GM23248 (cell line): Measurements from ENCODE around the gene PCCA. TPM values are rescaled to one million over a fixed set of nuclear protein-coding genes. Genes with fewer than 3 reads are reported as not detected.

Experiments
- DNase-seq: peaks from one replicate; pipeline ENCODE4 v3.0.0-alpha.2; 2015
- H2AFZ ChIP-seq: fragments of 200-600 bp; sonication (generic); 2 replicates; pipeline ENCODE4 v1.6.1; 2016; ENCODE audit warnings: antibody characterized with exemption
- H3F3A ChIP-seq: fragments of 200-600 bp; sonication (generic); 2 replicates; pipeline ENCODE4 v1.6.1; 2016; ENCODE audit warnings: mild to moderate bottlenecking, antibody characterized with exemption, mixed run types; ENCODE audit not compliant: insufficient read depth
- H3K27ac ChIP-seq: fragments of 200-600 bp; sonication (generic); 2 replicates; pipeline ENCODE4 v1.5.1; 2016; ENCODE audit warnings: mild to moderate bottlenecking
- H3K27me3 ChIP-seq: fragments of 200-600 bp; sonication (generic); replicated peaks from 2 replicates; pipeline ENCODE4 v1.6.1; 2016; ENCODE audit warnings: mild to moderate bottlenecking; ENCODE audit not compliant: insufficient read depth
- H3K36me3 ChIP-seq: fragments of 200-600 bp; sonication (generic); 2 replicates; pipeline ENCODE4 v1.6.1; 2016; ENCODE audit warnings: low read depth, mild to moderate bottlenecking
- H3K4me1 ChIP-seq: fragments of 200-600 bp; sonication (generic); 2 replicates; pipeline ENCODE4 v1.6.1; 2016; ENCODE audit warnings: mild to moderate bottlenecking; ENCODE audit not compliant: insufficient read depth
- H3K4me2 ChIP-seq: fragments of 200-600 bp; sonication (generic); one replicate; pipeline ENCODE4 v1.6.1; 2016; ENCODE audit warnings: mild to moderate bottlenecking; ENCODE audit not compliant: unreplicated experiment
- H3K4me3 ChIP-seq: fragments of 200-600 bp; sonication (generic); 2 replicates; pipeline ENCODE4 v1.5.1; 2016; ENCODE audit warnings: mild to moderate bottlenecking
- H3K79me2 ChIP-seq: fragments of 200-600 bp; sonication (generic); 2 replicates; pipeline ENCODE4 v1.6.1; 2016; ENCODE audit warnings: mild to moderate bottlenecking; ENCODE audit not compliant: insufficient read depth
- H3K9ac ChIP-seq: fragments of 200-600 bp; sonication (generic); 2 replicates; pipeline ENCODE4 v1.6.1; 2016; ENCODE audit warnings: mild to moderate bottlenecking
- H3K9me2 ChIP-seq: fragments of 200-600 bp; sonication (generic); 2 replicates; pipeline ENCODE4 v1.6.1; 2016; ENCODE audit warnings: mixed run types, mild to moderate bottlenecking, moderate library complexity; ENCODE audit not compliant: insufficient read depth
- H3K9me3 ChIP-seq: fragments of 200-600 bp; sonication (generic); one replicate; pipeline ENCODE4 v1.6.1; 2017; ENCODE audit warnings: low read depth
- H4K20me1 ChIP-seq: fragments of 200-600 bp; sonication (generic); 2 replicates; pipeline ENCODE4 v1.6.0; 2016; ENCODE audit not compliant: insufficient read depth
- EZH2 ChIP-seq: fragments of 200-600 bp; sonication (generic); IDR thresholded peaks from 2 replicates; pipeline ENCODE4 v1.6.1; 2018; ENCODE audit warnings: antibody characterized with exemption, mild to moderate bottlenecking; ENCODE audit not compliant: insufficient read depth, poor library complexity, severe bottlenecking
- EZH2phosphoT487 ChIP-seq: fragments of 200-600 bp; sonication (generic); IDR thresholded peaks from 2 replicates; pipeline ENCODE4 v1.6.1; 2018; ENCODE audit warnings: antibody characterized with exemption, moderate library complexity, mild to moderate bottlenecking, low read depth; ENCODE audit not compliant: insufficient read depth
- WGBS, 2 experiments: methylation state at CpG; one replicate each; pipeline ENCODE4 v1.1.6; 2015 to 2017; ENCODE audit warnings: low lambda C conversion rate in 2 of 2, low coverage in 1 of 2; ENCODE audit errors: missing lambda C conversion rate in 2 of 2; 5-methylcytosine and 5-hydroxymethylcytosine counted together
- in situ Hi-C: fragments of 300-500 bp; cut with MboI; formaldehyde crosslinking; loops from 2 replicates; pipeline ENCODE4 v1.15.0; 2020
- polyA plus RNA-seq: library from polyadenylated mRNA; unstranded; fragments of >200 nt; fragmentation: Nextera tagmentation; extraction: Ambion mirVana; gene quantifications from 2 replicates; pipeline ENCODE4 v1.2.1, GENCODE V29; 2016
- total RNA-seq: library from RNA; depleted of rRNA; stranded (reverse); fragments of >200 nt; shearing (Covaris generic); gene quantifications from 2 replicates; pipeline ENCODE4 v1.2.3, GENCODE V29; 2014

The PCCA gene
- total and polyA plus RNA-seq, 2 experiments from 2014 or later = 9.1 to 9.6 TPM

DNA sequence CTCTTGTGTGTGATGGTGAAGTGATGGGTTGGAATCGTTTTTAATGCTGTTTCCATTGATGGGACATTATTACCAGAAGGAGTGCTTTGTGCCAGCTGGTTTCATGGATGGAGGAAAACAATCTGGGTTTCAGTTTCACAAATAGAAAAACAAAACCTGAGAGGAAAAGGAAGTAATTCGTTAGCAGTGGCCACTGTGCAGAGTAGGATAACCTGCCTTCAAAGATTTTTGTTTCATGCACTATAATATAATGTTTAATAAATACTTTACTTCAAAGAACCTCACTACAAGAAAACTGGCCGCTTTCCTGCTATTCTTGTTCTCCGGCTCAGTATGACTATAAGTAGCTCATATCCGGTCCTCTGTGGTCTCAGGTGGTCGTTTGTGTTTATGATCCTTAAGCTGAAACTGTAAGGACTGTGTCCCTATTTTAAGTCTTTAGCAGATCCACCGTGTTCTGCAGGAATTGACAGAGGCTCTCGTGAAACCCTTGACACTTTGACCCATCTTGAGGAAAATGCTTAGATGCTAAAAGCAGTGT, 395.0 kb downstream of the PCCA start:
- Histone ChIP-seq H4K20me1 (no peaks in the 10 kb centered on the region), H3K4me1 (no peaks in the 10 kb centered on the region), H3K79me2 (no peaks in the 10 kb centered on the region), H2AFZ (no peak overlapping the region), H3K9me2 (no peaks in the 10 kb centered on the region), H3K27me3 (no peaks in the 10 kb centered on the region), H3K9ac (no peak overlapping the region), H3K9me3 (no peaks in the 10 kb centered on the region), H3F3A (no peaks in the 10 kb centered on the region), H3K4me2 (no peak overlapping the region), H3K4me3 (no peak overlapping the region), H3K36me3 (no peaks in the 10 kb centered on the region), H3K27ac (no peak overlapping the region)
- 60 to 67% methylated on average over 8 of the region's 8 CpGs for WGBS, 2 experiments
- DNase-seq = no peak
- no peak for TF ChIP-seq EZH2
- no peak for TF ChIP-seq EZH2phosphoT487
- in situ Hi-C loops = no loop called here

DNA sequence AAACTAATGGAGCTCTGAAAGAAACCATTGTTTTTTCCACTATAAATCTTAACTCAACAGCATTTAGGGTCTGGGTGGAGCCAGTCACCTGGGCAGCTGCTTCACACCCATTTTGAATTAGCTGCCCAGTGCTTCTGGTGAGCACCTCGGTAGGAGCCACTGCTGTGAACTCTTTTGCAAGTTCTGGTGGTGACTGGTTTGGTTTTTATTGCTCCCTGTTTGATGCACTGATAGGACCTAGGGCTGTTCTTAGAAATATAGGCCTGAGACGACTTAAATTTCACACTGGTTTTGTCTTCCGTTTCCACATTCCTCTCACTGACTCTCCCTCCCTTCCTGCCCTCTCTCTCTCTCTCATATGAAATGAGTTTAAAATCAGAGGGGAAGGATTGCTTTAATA, 395.8 kb downstream of the PCCA start:
- DNase-seq = no peak

DNA sequence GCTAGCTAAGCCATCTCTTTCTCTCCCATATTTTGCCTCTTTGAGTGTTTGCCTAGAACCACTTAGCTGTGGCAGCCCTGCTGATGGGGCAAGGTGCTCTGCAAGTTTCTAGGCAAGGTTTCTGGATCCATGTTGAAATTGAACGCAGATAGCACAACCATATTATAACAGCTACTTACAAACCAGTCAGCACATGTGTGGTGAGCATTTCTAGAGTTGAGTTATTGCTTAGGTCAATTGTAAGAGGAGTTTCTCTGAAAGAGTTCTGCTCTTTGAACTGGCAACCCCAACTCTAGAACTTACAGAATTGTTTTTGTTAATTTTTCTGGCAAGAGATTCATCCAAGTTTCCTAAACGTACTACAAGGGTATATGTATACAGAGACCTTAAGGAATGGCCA, 396.4 kb downstream of the PCCA start:
- Histone ChIP-seq H2AFZ (no peak overlapping the region), H3K79me2 (no peaks in the 10 kb centered on the region), H3K36me3 (no peaks in the 10 kb centered on the region), H3K27ac (no peak overlapping the region), H3K4me1 (no peaks in the 10 kb centered on the region), H3K9me2 (no peaks in the 10 kb centered on the region), H3K9me3 (no peaks in the 10 kb centered on the region), H3K4me2 (no peak overlapping the region), H3F3A (no peaks in the 10 kb centered on the region), H4K20me1 (no peaks in the 10 kb centered on the region), H3K9ac (no peak overlapping the region), H3K4me3 (no peak overlapping the region), H3K27me3 (no peaks in the 10 kb centered on the region)
- in situ Hi-C loops = no loop called here
- TF ChIP-seq EZH2 = no peak
- no peak for TF ChIP-seq EZH2phosphoT487
- 51 to 54% methylated on average over 2 of the region's 2 CpGs for WGBS, 2 experiments
- DNase-seq = no peak

More for the DNA sequence above, 395.8 kb downstream of the PCCA start:
- Histone ChIP-seq H3K4me1 (no peaks in the 10 kb centered on the region), H3K4me2 (no peak overlapping the region), H3K36me3 (no peaks in the 10 kb centered on the region), H3F3A (no peaks in the 10 kb centered on the region), H3K4me3 (no peak overlapping the region), H3K27me3 (no peaks in the 10 kb centered on the region), H3K79me2 (no peaks in the 10 kb centered on the region), H4K20me1 (no peaks in the 10 kb centered on the region), H3K9me2 (no peaks in the 10 kb centered on the region), H3K9ac (no peak overlapping the region), H2AFZ (no peak overlapping the region), H3K9me3 (no peaks in the 10 kb centered on the region), H3K27ac (no peak overlapping the region)
- WGBS, 2 experiments = 51 to 62% methylated on average over 3 of the region's 3 CpGs
- in situ Hi-C loops = no loop called here
- TF ChIP-seq EZH2phosphoT487 (no peak), EZH2 (no peak)

DNA sequence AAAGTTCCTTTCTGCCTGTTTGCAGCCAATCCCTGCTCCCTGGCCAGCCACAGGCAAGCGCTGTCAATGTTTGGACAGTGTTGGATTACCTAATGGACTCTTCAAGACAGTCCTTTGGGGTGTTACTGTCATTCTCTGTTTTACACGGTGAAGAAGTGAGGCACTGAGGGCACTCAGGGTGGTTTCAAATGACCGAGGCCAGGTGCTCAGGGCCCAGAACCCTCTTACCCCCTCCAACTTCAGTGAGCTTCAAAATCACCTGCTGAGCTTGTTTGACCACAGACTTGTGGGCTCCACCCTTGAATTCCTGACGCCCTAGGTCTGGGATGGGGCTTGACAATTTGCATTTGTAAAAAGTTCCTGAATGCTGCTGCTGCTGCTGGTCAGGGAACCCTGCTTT, 401.8 kb downstream of the PCCA start:
- Histone ChIP-seq H3K79me2 (no peaks in the 10 kb centered on the region), H3K4me1 (no peaks in the 10 kb centered on the region), H3F3A (no peaks in the 10 kb centered on the region), H3K9me3 (no peaks in the 10 kb centered on the region), H3K9me2 (no peaks in the 10 kb centered on the region), H3K27ac (no peak overlapping the region), H3K36me3 (no peaks in the 10 kb centered on the region), H2AFZ (no peak overlapping the region), H3K9ac (no peak overlapping the region), H4K20me1 (no peaks in the 10 kb centered on the region), H3K27me3 (no peaks in the 10 kb centered on the region), H3K4me3 (no peak overlapping the region), H3K4me2 (no peak overlapping the region)
- DNase-seq = no peak
- no peak for TF ChIP-seq EZH2phosphoT487
- no peak for TF ChIP-seq EZH2
- WGBS, 2 experiments = 70 to 73% methylated on average over 4 of the region's 4 CpGs
- in situ Hi-C loops = no loop called here

DNA sequence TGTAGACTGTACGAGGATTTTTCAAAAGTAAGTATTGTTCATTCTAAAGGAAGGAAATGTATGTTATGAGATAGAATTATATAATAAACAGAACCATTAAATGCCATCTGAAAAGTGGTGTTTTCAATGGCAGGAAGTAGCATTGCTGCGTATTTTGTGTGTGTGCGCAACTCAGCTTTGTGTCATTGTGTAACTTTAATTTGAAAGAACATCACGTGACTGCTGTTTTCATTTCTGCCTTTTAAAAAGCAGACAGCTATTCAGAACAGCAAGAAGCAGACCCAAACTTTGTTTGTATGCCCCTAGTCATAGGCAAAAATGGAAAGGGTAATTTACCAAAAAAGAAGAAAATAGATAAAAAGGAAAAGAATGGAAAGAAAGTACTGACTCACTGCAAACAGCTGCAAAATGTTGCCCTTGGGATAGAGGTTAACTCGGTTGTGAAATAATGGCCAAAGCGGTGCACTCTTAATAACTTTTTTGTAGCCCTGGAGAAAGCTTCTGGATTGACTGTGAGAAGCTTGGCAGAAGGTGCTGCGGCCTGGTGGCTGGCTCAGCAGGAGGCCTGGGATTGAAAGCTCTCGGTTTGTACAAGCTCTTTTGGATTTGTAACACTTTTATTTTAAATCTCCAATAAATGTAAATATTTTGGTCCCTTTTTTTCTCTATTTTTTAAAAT, 402.4 kb downstream of the PCCA start:
- no peaks in the 10 kb centered on the region for H3K4me1 ChIP-seq
- no peaks in the 10 kb centered on the region for H3K27me3 ChIP-seq
- no peaks in the 10 kb centered on the region for H3K79me2 ChIP-seq
- no peak for DNase-seq
- TF ChIP-seq EZH2 = no peak
- TF ChIP-seq EZH2phosphoT487 = no peak
- no peak overlapping the region for H3K27ac ChIP-seq
- H3K9me2 ChIP-seq = no peaks in the 10 kb centered on the region
- H4K20me1 ChIP-seq = no peaks in the 10 kb centered on the region
- no peak overlapping the region for H2AFZ ChIP-seq
- H3K36me3 ChIP-seq = no peaks in the 10 kb centered on the region
- in situ Hi-C loops = no loop called here
- H3K9me3 ChIP-seq = no peaks in the 10 kb centered on the region
- H3K4me2 ChIP-seq = no peak overlapping the region
- H3K4me3 ChIP-seq = no peak overlapping the region
- 91% methylated on average over 8 of the region's 8 CpGs for WGBS, 2 experiments
- H3K9ac ChIP-seq = no peak overlapping the region
- no peaks in the 10 kb centered on the region for H3F3A ChIP-seq
